Measurements from ENCODE around the gene ZNF277. TPM values are rescaled to one million over a fixed set of nuclear protein-coding genes. Genes with fewer than 3 reads are reported as not detected.

The ZNF277 gene
- total and polyA plus RNA-seq, 2 experiments from 2014 or later, result 10.0 to 34.6 TPM

- no peak for TF ChIP-seq CTCF (IDR thresholded peaks at IDR 0.05; ENCODE audit: poor library complexity)
- H3K36me3 ChIP-seq (replicated peaks; ENCODE audit: insufficient read depth, low read depth), result no peaks in the 10 kb centered on the region
- H3K9me3 ChIP-seq (ENCODE audit: low read depth), result no peaks in the 10 kb centered on the region
- no peak for DNase-seq (ENCODE audit: low spot score)
- no peak overlapping the region for H3K4me2 ChIP-seq
- no peaks in the 10 kb centered on the region for H3K27me3 ChIP-seq
- no peaks in the 10 kb centered on the region for H3K79me2 ChIP-seq
- no peaks in the 10 kb centered on the region for H3K4me1 ChIP-seq (ENCODE audit: insufficient read depth)
- H3K27ac ChIP-seq, result no peak overlapping the region
- H4K20me1 ChIP-seq (ENCODE audit: insufficient read depth, poor library complexity, severe bottlenecking), result no peaks in the 10 kb centered on the region
- no peaks in the 10 kb centered on the region for H3K9me2 ChIP-seq (replicated peaks; ENCODE audit: insufficient read depth)
- H3K4me3 ChIP-seq, result no peak overlapping the region
- no peak overlapping the region for H2AFZ ChIP-seq
Observed at GRCh38 chr7:112358513-112358912, 152.0 kb downstream of the ZNF277 start.

GRCh38 chr7:112359086-112359485 lies 152.6 kb downstream of the ZNF277 start:
- Histone ChIP-seq H3K79me2 (no peaks in the 10 kb centered on the region), H3K4me3 (no peak overlapping the region), H3K9me3 (ENCODE audit: low read depth) (no peaks in the 10 kb centered on the region), H4K20me1 (ENCODE audit: insufficient read depth, poor library complexity, severe bottlenecking) (no peaks in the 10 kb centered on the region), H3K4me1 (ENCODE audit: insufficient read depth) (no peaks in the 10 kb centered on the region), H3K36me3 (replicated peaks; ENCODE audit: insufficient read depth, low read depth) (no peaks in the 10 kb centered on the region), H3K9me2 (replicated peaks; ENCODE audit: insufficient read depth) (no peaks in the 10 kb centered on the region), H3K27ac (no peak overlapping the region), H2AFZ (no peak overlapping the region), H3K27me3 (no peaks in the 10 kb centered on the region), H3K4me2 (no peak overlapping the region)
- no peak for TF ChIP-seq EZH2 (IDR thresholded peaks at IDR 0.05; ENCODE audit: borderline replicate concordance)
- DNase-seq (ENCODE audit: low spot score), result no peak

GRCh38 chr7:112360681-112361080 lies 154.2 kb downstream of the ZNF277 start:
- Histone ChIP-seq H2AFZ (no peak overlapping the region), H3K4me1 (ENCODE audit: insufficient read depth) (no peaks in the 10 kb centered on the region), H3K27ac (no peak overlapping the region), H3K27me3 (no peaks in the 10 kb centered on the region), H3K36me3 (replicated peaks; ENCODE audit: insufficient read depth, low read depth) (no peaks in the 10 kb centered on the region), H3K9me3 (ENCODE audit: low read depth) (no peaks in the 10 kb centered on the region), H4K20me1 (ENCODE audit: insufficient read depth, poor library complexity, severe bottlenecking) (no peaks in the 10 kb centered on the region), H3K4me2 (no peak overlapping the region), H3K79me2 (no peaks in the 10 kb centered on the region), H3K9me2 (replicated peaks; ENCODE audit: insufficient read depth) (no peaks in the 10 kb centered on the region), H3K4me3 (no peak overlapping the region)
- 79% methylated on average over 8 of the region's 8 CpGs for WGBS (ENCODE audit: low lambda C conversion rate, missing lambda C conversion rate)
- no peak for DNase-seq (ENCODE audit: low spot score)
- no peak for TF ChIP-seq EZH2phosphoT487 (IDR thresholded peaks at IDR 0.05; ENCODE audit: low read depth, severe bottlenecking, unreplicated experiment)
- no peak for TF ChIP-seq CTCF (IDR thresholded peaks at IDR 0.05; ENCODE audit: poor library complexity)
- TF ChIP-seq EZH2 (IDR thresholded peaks at IDR 0.05; ENCODE audit: borderline replicate concordance), result no peak

- H3K27ac ChIP-seq, result no peak overlapping the region
- no peak for DNase-seq (ENCODE audit: low spot score)
- no peaks in the 10 kb centered on the region for H4K20me1 ChIP-seq (ENCODE audit: insufficient read depth, poor library complexity, severe bottlenecking)
- no peak overlapping the region for H3K4me2 ChIP-seq
- H3K9me2 ChIP-seq (replicated peaks; ENCODE audit: insufficient read depth), result no peaks in the 10 kb centered on the region
- H3K4me3 ChIP-seq, result no peak overlapping the region
- no peaks in the 10 kb centered on the region for H3K27me3 ChIP-seq
- TF ChIP-seq EZH2phosphoT487 (IDR thresholded peaks at IDR 0.05; ENCODE audit: low read depth, severe bottlenecking, unreplicated experiment) (no peak), CTCF (IDR thresholded peaks at IDR 0.05; ENCODE audit: poor library complexity) (no peak), EZH2 (IDR thresholded peaks at IDR 0.05; ENCODE audit: borderline replicate concordance) (no peak)
- H3K79me2 ChIP-seq, result no peaks in the 10 kb centered on the region
- no peaks in the 10 kb centered on the region for H3K9me3 ChIP-seq (ENCODE audit: low read depth)
- no peaks in the 10 kb centered on the region for H3K4me1 ChIP-seq (ENCODE audit: insufficient read depth)
- no peak overlapping the region for H2AFZ ChIP-seq
- 79% methylated on average over 3 of the region's 3 CpGs for WGBS (ENCODE audit: low lambda C conversion rate, missing lambda C conversion rate)
- H3K36me3 ChIP-seq (replicated peaks; ENCODE audit: insufficient read depth, low read depth), result no peaks in the 10 kb centered on the region
Observed at GRCh38 chr7:112361154-112361553, 154.7 kb downstream of the ZNF277 start.

Measured in hepatocyte (in vitro differentiated cells).